Nephron (organoid): Measurements from ENCODE around the gene CA7.

Source experiments
- H3K27ac Mint-ChIP-seq, 3 experiments: 2 replicates each; pipeline ENCODE4 v1.8.0; 2020; ENCODE audit warnings: mixed read lengths in 3 of 3, mild to moderate bottlenecking in 2 of 3, moderate library complexity in 1 of 3
- H3K27me3 Mint-ChIP-seq: 2 replicates; pipeline ENCODE4 v1.8.0; 2021; ENCODE audit warnings: low read depth, mild to moderate bottlenecking, moderate library complexity, mixed read lengths
- H3K36me3 Mint-ChIP-seq: 2 replicates; pipeline ENCODE4 v1.8.0; 2020; ENCODE audit warnings: low read depth, mixed read lengths
- H3K4me1 Mint-ChIP-seq: 2 replicates; pipeline ENCODE4 v1.8.0; 2020; ENCODE audit warnings: mixed read lengths
- H3K4me3 Mint-ChIP-seq, 3 experiments: 2 replicates each; pipeline ENCODE4 v1.8.0; 2020; ENCODE audit warnings: mild to moderate bottlenecking in 3 of 3, mixed read lengths in 3 of 3, moderate library complexity in 2 of 3
- H3K9me3 Mint-ChIP-seq: 2 replicates; pipeline ENCODE4 v1.8.0; 2020; ENCODE audit warnings: mixed read lengths
- CTCF ChIP-seq, 3 experiments: fragments of 200-600 bp; sonication (generic); IDR thresholded peaks; one replicate each; pipeline ENCODE4 v1.5.0; 2021; ENCODE audit warnings: antibody characterized with exemption in 3 of 3; ENCODE audit not compliant: unreplicated experiment in 3 of 3

CA7 gene

GRCh38 chr16:66830422-66831404 lies 13.5 kb upstream of the CA7 start, which contains the start of gene NAE1:
Gene NAE1, minus strand, starts transcription at chr16:66830976. Its CDS starts 77 bp downstream, at chr16:66830899.
- H3K4me3 Mint-ChIP-seq, result peak within 1 kb of the TSS; percentile 77 to 86 (median 83)
- TF ChIP-seq CTCF (IDR thresholded peaks at IDR 0.05; ENCODE audit: unreplicated experiment in 3 of 3), result peak; percentile 98 to 100 (median 99)
- peak within 1 kb of the TSS in 1 of 3 experiments; percentile 70 for H3K27ac Mint-ChIP-seq
- no peaks in the 10 kb centered on the region for H3K9me3 Mint-ChIP-seq
- peaks cover 8% of the 10 kb centered on the region for H3K4me1 Mint-ChIP-seq
- H3K27me3 Mint-ChIP-seq, result peaks cover 6% of the 10 kb centered on the region
- H3K36me3 Mint-ChIP-seq, result peaks cover 18% of the 10 kb centered on the region

GRCh38 chr16:66832190-66832589 lies 12.0 kb upstream of the CA7 start:
- Mint-ChIP-seq H3K27me3 (peaks cover 10% of the 10 kb centered on the region), H3K27ac (no peak overlapping the region), H3K4me3 (peak overlapping the region; percentile 43 to 80 (median 69)), H3K4me1 (peaks cover 8% of the 10 kb centered on the region), H3K36me3 (peaks cover 10% of the 10 kb centered on the region), H3K9me3 (no peaks in the 10 kb centered on the region)
- TF ChIP-seq CTCF (IDR thresholded peaks at IDR 0.05; ENCODE audit: unreplicated experiment in 3 of 3), result no peak

- peaks cover 8% of the 10 kb centered on the region for H3K4me1 Mint-ChIP-seq
- H3K4me3 Mint-ChIP-seq, result peak overlapping the region; percentile 56 to 80 (median 69)
- H3K36me3 Mint-ChIP-seq, result peaks cover 6% of the 10 kb centered on the region
- no peak overlapping the region for H3K27ac Mint-ChIP-seq
- peaks cover 10% of the 10 kb centered on the region for H3K27me3 Mint-ChIP-seq
- TF ChIP-seq CTCF (IDR thresholded peaks at IDR 0.05; ENCODE audit: unreplicated experiment in 3 of 3), result no peak
- H3K9me3 Mint-ChIP-seq, result no peaks in the 10 kb centered on the region
Observed at GRCh38 chr16:66832661-66833305, 11.4 kb upstream of the CA7 start.

- H3K4me1 Mint-ChIP-seq, result no peaks in the 10 kb centered on the region
- no peak overlapping the region for H3K27ac Mint-ChIP-seq
- TF ChIP-seq CTCF (IDR thresholded peaks at IDR 0.05; ENCODE audit: unreplicated experiment in 3 of 3), result no peak
- no peak overlapping the region for H3K4me3 Mint-ChIP-seq
- H3K9me3 Mint-ChIP-seq, result peaks cover 11% of the 10 kb centered on the region
- H3K27me3 Mint-ChIP-seq, result peaks cover 26% of the 10 kb centered on the region
- H3K36me3 Mint-ChIP-seq, result no peaks in the 10 kb centered on the region
Observed at GRCh38 chr16:66834746-66835145, 9.5 kb upstream of the CA7 start.

GRCh38 chr16:66840883-66841282 lies 3.3 kb upstream of the CA7 start:
- Mint-ChIP-seq H3K9me3 (peaks cover 11% of the 10 kb centered on the region), H3K36me3 (no peaks in the 10 kb centered on the region), H3K4me3 (no peak overlapping the region), H3K27ac (no peak overlapping the region), H3K4me1 (peaks cover 8% of the 10 kb centered on the region), H3K27me3 (peaks cover 71% of the 10 kb centered on the region)
- no peak for TF ChIP-seq CTCF (IDR thresholded peaks at IDR 0.05; ENCODE audit: unreplicated experiment in 3 of 3)
